GM12865 (cell line): Measurements from ENCODE around the gene MED27.

Experiments
- DNase-seq: peaks from one replicate; pipeline ENCODE4 v3.0.0; 2010; ENCODE audit warnings: low read depth
- H3K4me3 ChIP-seq: 2 replicates; pipeline ENCODE4 v1.5.1; 2011; ENCODE audit warnings: mild to moderate bottlenecking, low read depth, low read length, control low read depth
- TF ChIP-seq, protein P1 (sequence below): IDR thresholded peaks from 2 replicates; pipeline ENCODE4 v1.5.1; 2011; ENCODE audit warnings: low read length, control low read depth, low read depth, inconsistent platforms; ENCODE audit not compliant: insufficient read depth; ENCODE audit errors: missing control alignments

The MED27 gene

DNA sequence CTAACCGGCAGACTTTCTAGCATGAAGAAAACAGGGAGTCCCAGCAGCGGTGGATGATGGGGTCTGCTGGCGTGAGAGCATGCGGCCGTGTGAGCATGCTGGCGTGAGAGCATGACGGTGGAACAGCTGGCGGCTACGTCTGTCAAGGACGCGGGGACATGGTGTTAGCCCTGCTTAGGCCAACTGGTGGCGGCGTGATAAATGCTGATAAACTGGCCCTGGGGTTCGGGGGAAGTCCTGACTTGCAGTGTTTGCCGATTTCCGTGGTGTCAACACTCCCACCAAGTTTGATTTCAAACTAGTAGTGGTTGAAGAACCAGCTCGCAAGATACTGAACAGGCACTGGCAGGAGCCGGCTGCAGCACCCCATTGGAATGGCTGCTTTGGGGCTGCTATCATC is 217.4 kb downstream of the MED27 start:
- TF ChIP-seq, protein P1, sequence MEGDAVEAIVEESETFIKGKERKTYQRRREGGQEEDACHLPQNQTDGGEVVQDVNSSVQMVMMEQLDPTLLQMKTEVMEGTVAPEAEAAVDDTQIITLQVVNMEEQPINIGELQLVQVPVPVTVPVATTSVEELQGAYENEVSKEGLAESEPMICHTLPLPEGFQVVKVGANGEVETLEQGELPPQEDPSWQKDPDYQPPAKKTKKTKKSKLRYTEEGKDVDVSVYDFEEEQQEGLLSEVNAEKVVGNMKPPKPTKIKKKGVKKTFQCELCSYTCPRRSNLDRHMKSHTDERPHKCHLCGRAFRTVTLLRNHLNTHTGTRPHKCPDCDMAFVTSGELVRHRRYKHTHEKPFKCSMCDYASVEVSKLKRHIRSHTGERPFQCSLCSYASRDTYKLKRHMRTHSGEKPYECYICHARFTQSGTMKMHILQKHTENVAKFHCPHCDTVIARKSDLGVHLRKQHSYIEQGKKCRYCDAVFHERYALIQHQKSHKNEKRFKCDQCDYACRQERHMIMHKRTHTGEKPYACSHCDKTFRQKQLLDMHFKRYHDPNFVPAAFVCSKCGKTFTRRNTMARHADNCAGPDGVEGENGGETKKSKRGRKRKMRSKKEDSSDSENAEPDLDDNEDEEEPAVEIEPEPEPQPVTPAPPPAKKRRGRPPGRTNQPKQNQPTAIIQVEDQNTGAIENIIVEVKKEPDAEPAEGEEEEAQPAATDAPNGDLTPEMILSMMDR = no peak
- no peak overlapping the region for H3K4me3 ChIP-seq

GRCh38 chr9:131860430-131860829 is 219.2 kb downstream of the MED27 start:
- no peak overlapping the region for H3K4me3 ChIP-seq
- TF ChIP-seq, protein P1 = no peak
- DNase-seq = no peak

More for the DNA sequence above, 217.4 kb downstream of the MED27 start:
- no peak for DNase-seq

GRCh38 chr9:131858147-131858546 is 221.5 kb downstream of the MED27 start:
- H3K4me3 ChIP-seq = no peak overlapping the region
- no peak for DNase-seq
- TF ChIP-seq, protein P1 = no peak

DNA sequence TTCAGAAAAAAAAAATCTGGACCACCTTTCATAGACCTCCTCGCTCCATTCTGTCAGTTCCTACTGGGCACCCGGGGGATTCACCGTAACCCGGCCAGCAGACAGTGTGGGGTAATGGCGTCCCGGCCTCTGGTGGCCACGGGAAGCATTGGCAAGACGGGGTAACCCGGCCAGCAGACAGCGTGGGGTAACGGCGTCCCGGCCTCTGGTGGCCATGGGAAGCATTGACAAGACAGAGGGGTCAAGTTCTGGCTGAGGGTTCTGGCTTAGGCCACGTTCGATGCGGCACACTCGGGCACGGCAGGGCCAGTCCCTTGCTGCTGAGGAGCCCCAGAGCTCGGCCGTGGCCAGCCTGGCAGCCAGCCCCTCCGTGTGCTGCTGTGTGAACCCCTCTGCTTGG is 223.6 kb downstream of the MED27 start:
- H3K4me3 ChIP-seq = no peak overlapping the region
- no peak for DNase-seq
- TF ChIP-seq, protein P1 = no peak

DNA sequence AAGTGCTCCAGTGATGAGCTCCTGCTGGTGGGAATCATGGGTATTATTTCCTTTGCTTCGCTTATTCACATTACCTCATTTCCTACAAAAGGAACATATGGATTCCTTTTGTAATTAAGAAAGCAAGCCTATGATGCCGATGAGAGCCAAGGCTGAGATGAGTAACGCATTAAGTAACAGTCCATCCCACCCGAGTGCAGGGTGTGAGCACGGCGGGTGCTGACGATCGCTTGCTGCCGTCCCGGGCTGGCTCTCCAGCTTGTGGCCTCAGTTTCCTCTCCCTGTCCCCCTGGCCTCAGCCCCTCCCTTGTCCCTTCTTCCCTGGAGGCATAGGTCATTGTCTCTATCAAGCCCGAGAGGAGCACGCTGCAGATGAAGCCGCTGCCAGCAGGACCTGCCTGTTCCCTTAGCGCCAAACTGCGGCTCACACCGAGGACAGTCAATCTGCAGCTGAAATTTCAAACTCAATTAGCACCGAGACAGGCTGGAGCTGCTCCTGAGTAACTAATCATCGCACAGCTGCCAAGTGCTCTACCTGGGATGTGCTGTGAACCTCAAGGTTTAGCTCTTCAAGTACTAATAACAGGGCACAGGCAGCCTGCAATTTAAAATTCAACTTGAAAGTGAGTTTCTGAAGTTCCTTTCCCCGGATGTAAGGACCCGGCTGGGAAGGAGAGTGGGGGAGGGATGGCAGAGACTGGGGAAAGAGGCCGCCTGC is 224.6 kb downstream of the MED27 start:
- H3K4me3 ChIP-seq = no peak overlapping the region
- no peak for DNase-seq
- TF ChIP-seq, protein P1 = no peak

DNA sequence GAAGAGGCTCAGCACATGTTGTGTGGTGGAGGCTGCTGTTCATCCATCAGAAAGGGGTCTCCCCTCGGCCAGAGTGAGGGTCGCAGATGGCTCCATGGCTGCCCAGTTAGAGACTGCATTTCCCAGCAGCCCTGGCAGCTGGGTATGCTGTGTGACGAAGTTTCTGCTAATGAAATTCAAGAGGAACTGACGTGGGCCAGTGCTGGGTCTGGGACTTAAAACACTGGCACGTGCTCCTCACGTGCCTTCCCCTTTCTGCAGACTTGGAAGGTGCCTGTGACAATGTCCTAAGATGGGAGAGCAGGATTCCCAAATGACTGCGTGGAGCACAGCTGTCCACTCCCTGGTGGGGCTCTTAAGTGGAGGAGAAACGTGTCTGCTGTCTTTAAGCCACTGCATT is 225.3 kb downstream of the MED27 start:
- no peak for DNase-seq

DNA sequence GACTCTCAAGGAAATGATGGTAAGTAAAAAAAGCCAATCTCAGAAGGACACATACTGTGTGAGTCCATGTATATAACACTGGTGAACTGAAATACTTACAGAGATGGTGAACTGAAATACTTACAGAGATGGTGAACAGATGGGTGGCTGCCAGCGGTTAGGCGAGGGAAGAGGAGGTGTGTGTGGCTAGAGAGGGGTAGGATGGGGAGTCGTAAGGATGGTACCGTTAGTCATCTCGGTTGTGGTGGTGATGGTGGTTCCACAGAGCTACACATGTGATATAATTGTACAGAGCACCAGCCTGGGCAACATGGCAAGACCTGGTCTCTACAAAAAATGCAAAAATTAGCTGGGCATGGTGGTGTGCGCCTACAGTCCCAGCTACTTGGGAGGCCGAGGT is 226.2 kb downstream of the MED27 start:
- DNase-seq = no peak
- TF ChIP-seq, protein P1 = no peak
- no peak overlapping the region for H3K4me3 ChIP-seq

More for the DNA sequence above, 225.3 kb downstream of the MED27 start:
- H3K4me3 ChIP-seq = no peak overlapping the region
- TF ChIP-seq, protein P1 = no peak
